Midbrain (tissue), 1 donor: ENCODE results near the gene IRF4.
"Not testable (repeated sequence)": the region's sequence is repeated elsewhere in the genome, so short reads cannot be mapped to it uniquely, and the experiment has no call there.

Source experiments
- DNase-seq: peaks from one replicate; lab custom pipeline; 2025; lab: John Stamatoyannopoulos, UW

Gene IRF4

DNA sequence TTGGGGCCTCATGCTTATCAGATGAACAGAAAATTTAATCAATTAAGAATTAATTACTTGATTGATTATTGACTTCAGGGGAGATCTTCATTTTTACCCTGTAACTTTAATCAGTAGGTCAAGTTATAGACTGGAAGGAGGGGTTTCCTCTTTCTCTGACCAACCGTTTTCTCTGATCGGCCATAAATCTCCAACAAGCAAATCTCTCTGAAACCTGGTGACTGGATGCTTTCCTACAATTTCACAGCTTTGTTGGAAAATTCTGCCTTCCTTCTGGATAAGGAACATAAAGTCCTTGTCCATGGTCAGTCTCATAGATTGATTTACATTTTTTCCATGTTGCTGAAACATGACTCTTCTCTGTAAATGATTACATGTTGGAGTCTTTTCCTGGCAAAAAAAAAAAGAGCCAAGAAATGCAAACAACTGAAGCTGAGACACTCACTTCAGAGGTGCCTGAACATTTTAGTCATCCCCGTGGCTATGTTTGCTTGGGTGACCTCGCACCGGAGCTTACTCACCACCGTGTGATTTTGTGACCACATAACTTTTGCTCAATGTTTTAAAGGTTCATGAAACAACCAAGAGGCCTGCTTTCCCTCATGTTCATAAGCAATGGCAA lies 31.0 kb downstream of the IRF4 start:
- DNase-seq: no peak

DNA sequence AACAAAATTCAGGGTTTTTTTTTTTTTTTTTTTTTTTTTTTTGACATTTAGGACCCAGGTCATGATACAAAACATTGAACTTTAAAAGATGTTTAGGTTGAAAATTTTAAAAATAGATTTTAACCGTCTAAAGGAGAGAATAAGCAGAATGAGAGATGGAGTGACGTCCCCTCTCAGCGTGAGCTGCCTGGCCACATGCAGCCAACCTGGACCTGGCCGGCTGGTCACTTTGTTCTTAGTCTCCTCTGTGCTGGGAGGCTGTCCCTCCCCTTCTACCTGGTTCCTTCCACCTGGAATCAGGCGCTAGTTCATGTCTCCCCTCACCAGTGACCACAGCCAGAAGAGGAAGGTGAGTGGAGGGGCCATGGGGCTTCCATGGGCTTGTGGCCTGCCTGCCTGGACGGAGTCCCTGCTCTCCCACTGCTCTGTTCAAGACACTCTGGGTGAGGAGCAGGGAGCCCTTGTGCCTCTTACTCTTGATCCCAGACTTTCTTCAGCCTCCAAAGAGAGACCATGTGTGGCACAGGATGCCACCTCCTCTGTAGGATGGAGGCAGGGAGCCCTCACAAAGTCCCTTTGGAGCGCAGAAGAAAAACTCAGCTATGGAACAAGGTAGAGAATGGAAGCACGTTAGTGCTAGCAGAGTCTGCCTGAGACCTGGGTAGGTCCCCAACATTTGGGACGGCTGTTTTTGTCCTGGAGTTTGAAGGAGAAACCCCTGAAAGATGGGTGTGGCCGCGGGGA lies 31.7 kb downstream of the IRF4 start:
- DNase-seq: no peak

GRCh38 chr6:423799-424345 lies 32.3 kb downstream of the IRF4 start:
- DNase-seq: no peak

DNA sequence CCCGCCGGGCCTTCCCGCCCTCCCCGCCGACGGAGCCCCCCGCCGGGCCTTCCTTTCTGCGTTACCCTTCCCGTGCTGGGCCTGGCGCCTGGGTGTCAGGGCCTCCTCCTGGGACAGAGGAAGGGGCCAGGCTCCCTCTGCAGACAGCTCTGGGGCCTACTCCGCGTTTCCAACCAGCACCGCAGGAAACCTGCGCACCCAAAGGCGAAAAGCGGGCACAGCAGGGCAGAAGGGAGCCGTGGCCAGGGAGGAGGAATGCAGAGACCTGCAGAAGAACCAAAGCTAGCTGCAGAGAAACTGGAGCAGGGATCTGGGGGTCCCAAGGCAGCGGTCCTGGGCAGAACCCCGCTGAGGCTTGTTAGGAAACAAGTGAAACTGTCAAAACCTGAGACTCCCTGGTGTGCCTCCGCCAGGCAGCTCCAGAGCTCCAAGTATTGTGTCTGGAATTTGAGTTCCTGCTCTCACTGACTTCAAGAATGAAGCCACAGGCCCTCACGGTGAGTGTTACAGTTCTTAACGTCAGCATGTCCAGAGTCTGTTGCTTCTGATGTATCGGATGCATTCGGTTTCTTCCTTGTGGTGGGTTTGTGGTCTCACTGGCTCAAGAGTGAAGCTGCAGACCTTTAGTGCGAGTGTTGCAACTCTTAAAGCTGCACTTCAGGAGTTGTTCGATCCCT lies 33.3 kb downstream of the IRF4 start:
- DNase-seq: no peak

DNA sequence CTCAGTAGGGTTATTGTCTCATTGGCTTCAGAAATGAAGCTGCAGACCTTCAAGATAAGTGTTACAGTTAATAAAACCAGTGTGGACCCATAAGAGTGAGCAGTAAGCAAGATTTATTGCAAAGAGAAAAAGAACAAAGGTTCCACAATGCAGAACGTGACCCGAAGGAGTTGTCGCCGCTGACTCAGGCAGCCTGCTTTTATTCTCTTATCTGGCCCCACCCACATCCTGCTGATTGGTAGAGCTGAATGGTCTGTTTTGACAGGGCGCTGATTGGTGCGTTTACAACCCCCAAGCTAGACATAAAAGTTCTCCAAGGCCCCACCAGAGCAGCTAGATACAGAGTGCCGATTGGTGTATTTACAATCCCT lies 33.9 kb downstream of the IRF4 start:
- not testable (repeated sequence) for DNase-seq

- not testable (repeated sequence) for DNase-seq
Observed at GRCh38 chr6:426198-426738, 34.7 kb downstream of the IRF4 start.

DNA sequence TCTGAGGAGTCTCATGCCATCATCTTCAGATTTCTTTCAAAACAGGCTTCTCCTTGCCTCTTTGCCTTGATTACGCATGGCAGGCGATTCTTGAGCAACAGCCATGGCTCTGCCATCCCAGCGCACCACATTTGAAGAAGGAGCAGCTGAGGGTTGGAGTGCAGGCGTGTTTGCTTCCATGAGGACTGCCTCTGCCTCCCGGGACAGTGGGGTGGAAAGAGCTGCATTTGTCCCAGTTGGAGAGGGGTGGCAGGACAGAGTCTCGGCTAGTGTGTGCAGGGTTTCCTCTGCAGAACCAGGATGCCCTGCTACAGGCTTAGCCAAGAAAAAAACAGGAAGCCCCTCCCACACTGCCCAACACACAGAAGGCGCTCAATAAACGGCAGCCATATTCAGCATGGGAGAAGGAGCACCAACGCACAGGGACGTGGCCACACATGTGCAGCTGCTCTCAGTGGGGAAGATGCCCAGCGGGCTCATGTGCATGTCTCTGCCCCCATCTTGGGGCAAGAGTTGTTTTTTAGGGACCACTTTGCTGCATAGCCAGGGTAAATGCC lies 36.6 kb downstream of the IRF4 start:
- no peak for DNase-seq

GRCh38 chr6:429515-430121 lies 38.1 kb downstream of the IRF4 start:
- no peak for DNase-seq

- DNase-seq: no peak
Observed at GRCh38 chr6:431504-431903, 40.0 kb downstream of the IRF4 start.

DNA sequence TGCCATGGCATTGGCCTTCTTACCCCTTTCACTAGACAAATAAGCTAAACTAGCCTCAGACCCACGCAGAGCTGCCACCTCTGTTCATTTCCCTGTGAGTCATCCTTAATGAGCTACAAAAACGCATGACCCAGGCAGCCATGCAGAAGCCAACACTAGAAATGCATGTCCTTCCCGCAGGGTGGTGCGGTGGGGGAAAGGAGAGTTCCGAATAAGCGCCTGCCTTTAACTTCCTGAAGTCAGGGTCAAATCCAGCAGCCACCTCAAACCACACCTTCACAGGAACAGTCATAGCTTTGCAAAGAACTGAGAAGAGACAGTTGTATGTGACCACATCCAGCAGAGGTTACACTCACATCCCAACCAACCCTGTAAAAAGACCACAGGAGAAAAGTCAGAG lies 40.4 kb downstream of the IRF4 start:
- no peak for DNase-seq

DNA sequence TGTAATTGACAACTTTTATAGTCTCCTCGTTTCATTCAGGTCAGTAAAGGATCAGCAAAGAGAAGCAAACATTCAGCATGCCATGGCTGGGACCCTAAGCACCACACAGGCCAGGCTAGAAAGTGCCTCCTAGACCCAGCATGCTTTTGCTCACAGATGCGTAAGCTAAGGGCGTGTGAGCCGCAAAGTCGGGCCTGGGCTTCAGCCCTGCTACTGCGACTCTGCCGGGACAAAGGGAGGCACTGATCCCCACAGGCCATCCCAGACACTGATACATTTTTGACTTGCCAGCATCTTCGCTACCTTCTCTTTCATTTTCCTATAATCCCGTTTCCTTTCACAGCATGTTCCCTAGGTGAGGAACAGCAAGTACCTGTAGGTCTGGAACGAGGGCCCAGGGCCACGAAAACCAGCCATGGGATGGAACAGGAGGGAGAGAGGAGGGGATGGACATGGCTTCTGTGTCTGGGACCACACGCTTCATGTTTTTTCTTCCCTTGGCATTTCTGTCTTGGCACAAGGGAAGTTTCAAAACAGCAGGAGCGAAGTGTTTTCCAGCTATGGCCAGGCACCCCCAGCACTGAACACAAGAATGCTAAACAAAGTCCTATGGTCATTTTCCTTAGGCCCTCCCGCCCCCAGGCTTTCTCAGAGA lies 42.6 kb downstream of the IRF4 start:
- DNase-seq: no peak

DNA sequence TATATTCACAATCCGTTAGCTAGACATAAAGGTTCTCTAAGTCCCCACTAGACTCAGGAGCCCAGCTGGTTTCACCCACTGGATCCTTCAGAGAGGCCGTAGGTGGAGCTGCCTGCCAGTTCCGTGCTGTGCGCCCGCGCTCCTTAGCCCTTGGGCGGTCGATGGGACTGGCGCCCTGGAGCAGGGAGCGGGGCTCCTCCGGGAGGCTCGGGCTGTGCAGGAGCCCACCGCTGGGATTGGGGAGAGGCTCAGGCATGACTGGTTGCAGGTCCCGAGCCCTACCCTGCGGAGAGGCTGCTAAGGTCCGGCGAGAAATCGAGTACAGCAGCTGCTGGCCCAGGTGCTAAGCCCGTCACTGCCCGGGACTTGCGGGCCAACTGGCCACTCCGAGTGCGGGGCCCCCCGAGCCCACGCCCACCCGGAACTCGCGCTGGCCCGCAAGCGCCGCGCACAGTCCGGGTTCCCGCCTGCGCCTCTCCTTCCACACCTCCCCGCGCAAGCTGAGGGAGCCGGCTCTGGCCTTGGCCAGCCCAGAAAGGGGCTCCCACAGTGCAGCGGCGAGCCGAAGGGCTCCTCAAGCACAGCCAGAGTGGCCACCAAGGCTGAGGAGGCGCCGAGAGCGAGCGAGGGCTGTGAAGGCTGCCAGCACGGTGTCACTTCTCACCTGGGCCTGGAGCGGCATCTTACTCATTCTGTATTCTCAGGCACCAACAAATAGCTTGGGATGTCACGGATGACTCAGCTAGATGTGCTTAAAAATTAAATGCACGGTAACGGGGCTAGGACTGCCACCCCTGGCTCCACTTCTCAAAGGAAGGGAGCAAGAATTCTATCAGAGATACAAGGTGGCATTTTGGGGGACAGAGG lies 44.1 kb downstream of the IRF4 start:
- DNase-seq: no peak

DNA sequence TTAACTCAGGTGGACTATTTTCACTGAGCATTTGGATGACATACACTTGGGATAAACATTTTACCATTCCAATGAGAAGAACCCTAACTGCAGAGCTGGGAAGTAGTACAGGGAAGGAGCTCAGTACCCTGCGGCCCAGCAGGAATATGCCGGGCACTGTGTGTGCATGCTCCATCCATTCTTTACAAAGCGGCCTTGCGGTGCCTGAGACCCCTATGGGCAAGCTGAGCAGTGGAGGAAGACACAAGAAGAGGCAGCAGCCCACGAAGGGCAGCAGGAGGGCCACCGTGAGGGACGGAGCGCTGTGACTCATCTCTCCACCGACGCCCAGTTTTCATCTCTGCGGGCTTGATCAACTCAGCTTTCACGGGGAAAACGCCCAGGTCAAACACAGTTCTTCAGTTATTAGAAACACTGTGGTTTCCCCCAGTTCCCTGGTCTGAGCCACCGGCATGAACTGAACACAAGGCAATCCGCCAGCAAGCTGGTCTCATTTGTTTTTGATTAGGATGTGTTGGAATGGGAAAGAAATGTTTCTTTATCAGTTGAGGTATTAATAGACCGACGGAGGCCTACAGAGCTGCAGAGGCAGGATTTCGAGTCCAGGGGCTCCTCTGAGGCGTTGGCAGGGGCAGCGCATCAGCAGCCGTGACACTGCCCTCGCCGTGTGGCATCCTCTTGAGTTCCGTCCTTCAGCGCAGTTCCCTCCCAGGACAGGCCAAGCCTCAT lies 44.9 kb downstream of the IRF4 start:
- no peak for DNase-seq

DNA sequence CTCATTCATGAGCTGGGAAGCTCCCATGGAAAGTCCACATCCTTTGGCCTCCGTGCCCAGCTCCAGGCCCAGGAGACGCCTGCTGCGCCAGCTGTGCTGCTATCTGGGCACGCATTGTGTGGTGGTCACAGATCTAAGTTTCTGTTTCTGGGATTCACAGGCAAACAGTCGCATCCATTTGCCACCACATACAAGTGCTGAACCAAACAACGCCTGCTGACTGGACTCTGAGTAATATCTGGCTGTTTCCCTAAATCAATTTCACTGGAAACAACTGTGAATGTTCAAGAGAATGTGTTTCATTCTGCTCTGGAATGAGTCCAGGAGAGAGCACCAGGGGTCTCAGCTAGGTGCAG lies 45.5 kb downstream of the IRF4 start:
- DNase-seq: no peak

DNA sequence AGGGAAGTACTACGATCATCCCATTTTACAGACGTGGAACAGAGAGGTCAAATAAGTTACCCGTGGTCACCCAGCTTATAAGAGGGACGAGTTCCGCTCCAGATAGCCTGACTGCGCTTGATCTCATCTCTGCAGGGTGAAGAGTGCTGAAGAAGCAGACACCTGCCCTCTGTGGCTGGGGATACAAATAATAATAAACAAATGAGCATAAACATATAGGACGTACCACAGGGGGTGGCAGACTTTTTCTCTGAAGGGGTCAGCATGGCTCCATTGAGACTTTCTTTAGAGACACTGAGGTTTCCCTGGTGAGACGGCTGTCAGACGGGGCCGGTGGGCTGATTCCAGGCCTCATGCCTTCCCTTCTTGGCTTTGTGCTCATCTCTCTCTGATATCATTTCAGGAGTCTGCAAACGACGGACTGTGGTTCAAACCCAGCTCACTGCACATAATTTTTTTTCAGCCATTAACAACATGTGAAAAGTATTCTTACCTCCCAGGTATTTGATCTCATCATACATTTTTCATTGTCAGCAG lies 47.1 kb downstream of the IRF4 start:
- no peak for DNase-seq

DNA sequence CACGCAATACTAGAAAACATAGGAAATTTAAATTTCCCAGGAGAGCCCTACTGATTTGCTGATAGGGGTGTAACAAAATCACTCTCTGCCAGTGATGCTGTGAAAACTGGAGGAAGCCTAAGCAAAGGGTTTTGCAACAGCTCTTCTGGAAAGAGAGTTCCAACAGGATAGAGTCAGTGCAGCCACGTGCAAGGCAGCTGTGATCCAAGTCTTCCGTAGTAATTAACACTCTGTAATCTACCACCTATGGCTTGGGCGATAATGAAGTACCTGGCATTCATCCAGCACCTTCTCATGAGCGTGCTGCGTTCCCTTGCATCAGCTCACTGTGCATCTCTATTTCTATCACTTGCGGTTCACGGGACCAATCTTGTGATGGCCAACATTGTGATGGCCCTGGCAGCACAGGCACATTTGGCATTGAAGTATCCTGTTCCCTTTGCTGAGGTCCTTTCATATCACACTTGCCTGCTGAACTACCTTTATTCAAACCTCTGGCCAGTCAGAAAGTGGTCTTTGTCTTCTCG lies 48.2 kb downstream of the IRF4 start:
- no peak for DNase-seq

DNA sequence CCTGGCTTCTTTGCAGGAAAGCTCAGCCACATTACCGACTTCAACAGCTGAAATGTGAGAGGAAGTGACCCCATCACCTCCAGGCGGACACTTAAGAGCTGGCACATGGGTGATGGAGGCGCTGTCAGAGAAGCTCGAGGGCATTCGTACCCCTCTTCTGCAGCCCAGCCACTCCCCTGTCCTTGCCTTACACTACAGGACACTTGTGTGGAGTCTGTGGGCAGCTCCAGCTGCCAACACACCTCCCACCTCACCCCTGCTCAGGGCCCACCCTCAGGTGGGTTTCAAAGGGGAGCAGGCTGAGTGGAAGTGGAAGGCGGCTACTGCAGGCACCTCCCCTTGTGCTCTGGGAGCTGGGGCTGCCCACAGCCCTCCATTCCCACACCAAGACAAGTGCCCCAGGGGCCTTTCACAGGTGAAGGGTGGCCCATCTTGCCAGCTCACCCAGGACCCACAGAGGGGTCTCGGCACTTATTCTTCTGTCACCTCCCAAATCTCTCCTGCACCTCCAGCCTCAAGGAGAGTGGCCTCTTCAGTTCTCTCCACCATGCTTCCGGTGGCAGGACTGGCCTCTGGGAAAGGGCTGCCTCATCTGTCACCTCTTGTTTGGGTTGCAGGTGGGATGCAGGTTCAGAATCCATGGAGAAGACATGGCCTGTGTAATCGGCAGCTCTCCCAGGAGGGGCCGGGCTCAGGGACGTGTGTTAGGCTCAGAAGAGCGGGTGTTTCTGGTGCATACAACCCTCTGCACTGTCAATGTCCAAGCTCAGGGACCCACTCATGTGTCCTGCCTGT lies 49.8 kb downstream of the IRF4 start:
- no peak for DNase-seq

GRCh38 chr6:443621-444159 lies 52.1 kb downstream of the IRF4 start:
- no peak for DNase-seq
